HG03135 (cell line): ENCODE data around the gene MAD1L1.

Experiments used
- ATAC-seq: cut with Tn5 transposase; IDR thresholded peaks from one replicate; pipeline ENCODE4 v1.9.1; 2021; ENCODE audit warnings: mild to moderate bottlenecking, moderate library complexity; ENCODE audit not compliant: unreplicated experiment

The MAD1L1 gene

GRCh38 chr7:2008936-2009540 is 223.7 kb downstream of the MAD1L1 start:
- no peak for ATAC-seq

GRCh38 chr7:2008101-2008935 is 224.4 kb downstream of the MAD1L1 start:
- ATAC-seq = no peak

DNA sequence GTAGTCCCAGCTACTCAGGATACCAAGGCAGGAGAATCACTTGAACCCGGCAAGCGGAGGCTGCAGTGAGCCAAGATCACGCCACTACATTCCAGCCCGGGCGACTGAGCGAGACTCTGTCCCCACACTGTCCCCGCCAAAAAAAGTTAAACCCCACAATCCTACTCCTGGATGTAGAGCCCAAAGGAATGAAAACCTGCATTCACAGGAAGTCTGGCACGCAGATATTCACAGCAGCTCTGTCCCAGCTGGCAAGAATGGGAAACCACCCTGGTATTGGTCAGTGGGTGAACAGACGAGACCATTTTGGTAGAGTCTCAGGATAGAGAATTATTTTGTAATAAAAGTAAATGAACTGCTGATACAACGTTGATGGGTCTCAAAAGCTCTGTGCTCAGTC is 225.2 kb downstream of the MAD1L1 start:
- no peak for ATAC-seq

GRCh38 chr7:2006921-2007381 is 225.8 kb downstream of the MAD1L1 start:
- ATAC-seq = no peak

- ATAC-seq = no peak
Observed at GRCh38 chr7:2006231-2006771, 226.4 kb downstream of the MAD1L1 start.

DNA sequence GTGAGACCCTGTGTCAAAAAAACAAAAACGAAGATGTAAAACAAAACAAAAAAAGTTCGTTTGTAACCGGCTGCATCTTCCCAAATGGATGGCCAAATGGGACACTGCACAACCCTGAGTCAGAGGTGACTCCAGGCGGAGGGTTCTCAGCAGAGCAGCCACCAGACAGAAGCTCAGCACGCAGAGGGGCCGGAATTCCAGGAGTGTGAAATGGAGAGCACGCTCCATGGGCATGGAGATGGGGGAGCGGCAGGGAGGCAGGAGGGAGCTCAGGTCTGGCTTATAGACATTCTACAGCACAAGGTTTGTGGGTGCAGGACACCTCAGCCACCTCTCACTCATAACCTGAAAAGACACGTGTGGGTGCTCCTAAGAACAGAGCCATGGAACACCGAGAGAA is 227.0 kb downstream of the MAD1L1 start:
- ATAC-seq = no peak

GRCh38 chr7:2004841-2005725 is 227.7 kb downstream of the MAD1L1 start:
- no peak for ATAC-seq

GRCh38 chr7:2003931-2004812 is 228.6 kb downstream of the MAD1L1 start:
- no peak for ATAC-seq

GRCh38 chr7:2003451-2003930 is 229.3 kb downstream of the MAD1L1 start:
- no peak for ATAC-seq

- no peak for ATAC-seq
Observed at GRCh38 chr7:2002561-2003450, 229.9 kb downstream of the MAD1L1 start.

- ATAC-seq = no peak
Observed at GRCh38 chr7:2001601-2002442, 230.9 kb downstream of the MAD1L1 start.

DNA sequence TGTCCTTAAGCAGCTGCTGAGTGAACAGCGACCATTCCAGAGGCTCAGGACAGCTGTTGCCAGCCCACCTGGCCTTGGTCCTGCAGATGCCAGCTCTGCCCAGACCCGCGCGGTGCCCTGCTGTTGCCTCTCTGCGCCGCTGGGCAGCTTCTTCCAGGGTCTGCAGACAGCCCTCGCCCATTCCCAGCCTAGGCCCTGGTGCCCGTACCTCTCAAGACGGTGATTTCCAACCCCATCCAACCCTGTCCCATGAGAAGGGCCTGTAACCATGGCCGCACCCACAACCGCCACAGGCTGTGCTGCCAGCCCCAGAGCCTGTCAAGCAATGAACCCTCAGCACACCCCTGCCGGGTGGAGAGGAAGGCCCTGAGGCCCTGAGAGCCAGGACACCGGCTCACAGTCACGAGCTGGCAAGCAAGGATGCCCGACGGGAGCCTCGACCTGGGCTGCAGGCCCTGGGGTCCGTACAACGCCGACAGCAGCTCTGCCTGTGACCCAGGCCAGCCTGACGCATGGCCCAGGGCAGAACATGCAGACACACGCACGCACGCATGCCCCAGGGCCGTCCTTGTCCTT is 231.9 kb downstream of the MAD1L1 start:
- ATAC-seq = no peak

GRCh38 chr7:2000153-2000687 is 232.5 kb downstream of the MAD1L1 start:
- ATAC-seq = no peak

DNA sequence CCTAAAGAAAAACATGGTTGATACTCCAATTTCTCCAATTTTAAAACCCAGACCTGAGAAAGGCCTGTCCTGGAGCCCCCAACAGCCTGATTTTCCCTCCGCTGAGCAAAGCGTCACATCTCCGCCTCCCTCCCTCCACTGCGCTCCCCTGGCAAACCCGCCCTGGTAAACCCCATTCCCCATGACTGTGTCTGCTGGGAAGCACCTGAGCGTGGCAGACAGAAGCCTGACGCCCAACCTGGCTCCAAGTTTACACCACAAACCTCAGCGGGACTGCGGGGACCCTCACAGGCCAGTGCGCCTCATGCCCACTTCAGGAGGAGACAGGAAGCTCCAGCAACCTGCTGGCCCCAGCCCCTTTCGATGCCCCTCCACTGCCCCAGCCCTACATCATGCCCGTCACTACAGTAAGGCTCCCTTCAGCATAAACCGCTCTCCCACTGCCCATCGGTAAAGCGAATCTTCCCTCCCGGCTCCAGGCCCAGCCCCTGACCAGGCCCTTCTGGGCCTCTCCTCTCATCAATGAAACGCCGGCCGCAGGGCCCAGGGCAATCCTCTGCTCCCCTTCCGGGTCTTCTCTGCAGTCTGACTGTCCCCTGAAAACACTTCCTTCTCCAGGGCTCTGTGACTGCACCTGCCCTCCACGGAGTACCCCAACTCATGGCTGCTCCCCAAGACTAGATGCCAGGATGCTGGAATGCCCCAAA is 233.3 kb downstream of the MAD1L1 start:
- no peak for ATAC-seq

GRCh38 chr7:1998146-1998545 is 234.6 kb downstream of the MAD1L1 start:
- ATAC-seq = no peak

GRCh38 chr7:1997537-1998076 is 235.1 kb downstream of the MAD1L1 start:
- no peak for ATAC-seq

DNA sequence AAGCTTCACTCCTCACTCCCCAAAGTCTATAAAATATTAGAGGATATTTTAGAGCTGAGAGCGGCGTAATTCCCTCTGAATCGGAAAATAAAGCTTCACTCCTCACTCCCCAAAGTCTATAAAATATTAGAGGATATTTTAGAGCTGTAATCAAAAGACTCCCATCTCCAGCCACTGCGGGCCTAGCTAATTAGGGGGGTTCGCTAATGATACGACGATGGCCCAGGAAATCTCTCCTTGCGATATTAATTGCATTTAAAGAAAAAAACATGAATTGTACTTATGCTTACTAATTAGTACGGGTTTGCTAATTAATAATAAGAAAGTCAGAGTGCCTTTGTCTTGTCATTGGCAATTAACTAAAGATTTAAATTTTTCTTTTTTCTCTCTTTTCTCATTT is 235.9 kb downstream of the MAD1L1 start:
- no peak for ATAC-seq
